HepG2 (cell line): ENCODE measurements around the gene ZNF74. TPM values are rescaled to one million over a fixed set of nuclear protein-coding genes. Genes with fewer than 3 reads are reported as not detected.
"Not testable (repeated sequence)": the region's sequence is repeated elsewhere in the genome, so short reads cannot be mapped to it uniquely, and the experiment has no call there.

ENCODE experiments used
- ATAC-seq: fragments of 200-7000 bp; cut with Tn5 transposase; 3 replicates; pipeline ENCODE4 v1.9.1; 2020; ENCODE audit warnings: mild to moderate bottlenecking, moderate library complexity
- BruUV-seq: library from RNA; stranded (reverse); fragments of 400-500 nt; replicated peaks from 2 replicates; lab custom pipeline; 2021; lab: Mats Ljungman, UMichigan
- CTCF ChIA-PET: fragments of 300-600 bp; formaldehyde crosslinking; extraction: SDS; loops from one replicate; lab custom pipeline; 2021; ENCODE audit warnings: low total read pairs, inconsistent platforms, low intra/inter-chr PET ratio; lab: Yijun Ruan, JAX
- POLR2A ChIA-PET: fragments of 350-600 bp; sonication (Branson Sonifier 250); formaldehyde crosslinking; loops from one replicate; lab custom pipeline; 2020; ENCODE audit warnings: antibody characterized with exemption, inconsistent platforms; lab: Yijun Ruan, JAX
- DNase-seq: peaks from one replicate; pipeline ENCODE4 v3.0.0-alpha.2; 2015; ENCODE audit warnings: low spot score
- FAIRE-seq: peaks from 3 replicates; lab custom pipeline; 2011; peaks lifted over from hg19 to GRCh38; lab: Jason Lieb, UNC
- H2AFZ ChIP-seq: one replicate; pipeline ENCODE4 v1.6.1; 2011; ENCODE audit warnings: low read length, inconsistent platforms
- H3K27ac ChIP-seq: fragments of 300-600 bp; 3 replicates; pipeline ENCODE4 v1.8.0; 2011; ENCODE audit warnings: mixed run types, mild to moderate bottlenecking, mixed read lengths, low read length, inconsistent platforms; ENCODE audit not compliant: insufficient read depth; ENCODE audit errors: extremely low read length
- H3K27me3 ChIP-seq, 2 experiments: fragments of 200-600 bp in 1 of 2; 2 replicates in 1 of 2; 3 replicates in 1 of 2; pipeline versions ENCODE4 v1.6.0 to v1.8.0; 2011; ENCODE audit warnings: low read length in 2 of 2, mild to moderate bottlenecking in 2 of 2, moderate library complexity in 2 of 2, inconsistent platforms in 1 of 2; ENCODE audit not compliant: insufficient read depth in 2 of 2, control insufficient read depth in 1 of 2
- H3K36me3 ChIP-seq, 2 experiments: fragments of 200-600 bp in 1 of 2; replicated peaks in 1 of 2; 2 replicates in 1 of 2; 3 replicates in 1 of 2; pipeline versions ENCODE4 v1.5.1 to v1.8.0; 2011; ENCODE audit warnings: low read length in 2 of 2, inconsistent platforms in 1 of 2; ENCODE audit not compliant: insufficient read depth in 2 of 2, control insufficient read depth in 1 of 2
- H3K4me1 ChIP-seq: 2 replicates; pipeline ENCODE4 v1.5.1; 2012; ENCODE audit warnings: low read length, inconsistent platforms; ENCODE audit not compliant: insufficient read depth
- H3K4me2 ChIP-seq: 2 replicates; pipeline ENCODE4 v1.6.0; 2011; ENCODE audit warnings: low read depth, low read length, inconsistent platforms
- H3K4me3 ChIP-seq, 3 experiments: fragments of 200-600 bp in 1 of 3; sonication (generic), shearing (Covaris generic) in 1 of 3; replicated peaks in 1 of 3; 2 replicates each; pipeline ENCODE4 v1.5.1; 2011 to 2016; ENCODE audit warnings: low read length in 3 of 3, inconsistent platforms in 2 of 3, low read depth in 2 of 3, mild to moderate bottlenecking in 2 of 3, control low read depth in 1 of 3, mixed read lengths in 1 of 3; ENCODE audit not compliant: insufficient read depth in 1 of 3
- H3K79me2 ChIP-seq: one replicate; pipeline ENCODE4 v1.6.1; 2011; ENCODE audit warnings: low read length, inconsistent platforms; ENCODE audit not compliant: insufficient read depth
- H3K9ac ChIP-seq: 2 replicates; pipeline ENCODE4 v1.6.0; 2011; ENCODE audit warnings: mild to moderate bottlenecking, low read depth, low read length, inconsistent platforms; ENCODE audit not compliant: insufficient read depth
- H3K9me3 ChIP-seq: 2 replicates; pipeline ENCODE4 v1.5.1; 2012; ENCODE audit warnings: mild to moderate bottlenecking, low read length
- H4K20me1 ChIP-seq: 2 replicates; pipeline ENCODE4 v1.6.0; 2011; ENCODE audit warnings: inconsistent platforms, mild to moderate bottlenecking, low read length, moderate library complexity; ENCODE audit not compliant: insufficient read depth
- DNMT1 ChIP-seq: sonication (generic); formaldehyde crosslinking; IDR thresholded peaks from 2 replicates; pipeline ENCODE4 v1.5.1; 2020; ENCODE audit warnings: mild to moderate bottlenecking, missing genetic modification reagents
- TBX3 ChIP-seq: fragments of 450-650 bp; IDR thresholded peaks from 2 replicates; pipeline ENCODE4 v1.6.1; 2017; ENCODE audit warnings: antibody characterized with exemption, mild to moderate bottlenecking, inconsistent platforms, borderline replicate concordance
- WGBS: methylation state at CpG from one replicate; pipeline ENCODE4 v1.1.6; 2017; ENCODE audit warnings: low lambda C conversion rate; 5-methylcytosine and 5-hydroxymethylcytosine counted together
- in situ Hi-C: cut with HindIII; loops from 2 replicates; pipeline ENCODE4 v1.10.0; 2017; ENCODE audit warnings: low pct_unique_long_range_greater_than_20kb; ENCODE audit not compliant: extremely low pct_ligation_motif_present
- intact Hi-C: fragments of 100-400 bp; cut with micrococcal nuclease; formaldehyde crosslinking; loops from one replicate; pipeline ENCODE4 v1.10.0; 2022; ENCODE audit not compliant: unreplicated experiment
- polyA plus RNA-seq, 8 experiments: library from polyadenylated mRNA; depleted of rRNA in 3 of 8; stranded (reverse) in 7 of 8; unstranded in 1 of 8; fragments of >200 nt; fragmentation: Illumina TruSeq in 4 of 8; extraction: Trizol in 4 of 8; gene quantifications; 2 replicates each; pipeline versions ENCODE4 v1.2.1 to v1.2.3, GENCODE V29; 2011 to 2016; ENCODE audit warnings: low read depth in 4 of 8, missing spikeins in 1 of 8, mixed read lengths in 1 of 8; ENCODE audit not compliant: insufficient read depth in 1 of 8
- total RNA-seq, 5 experiments: library from RNA; depleted of rRNA; stranded (reverse); fragments of >200 nt; fragmentation: Illumina TruSeq; extraction: Trizol; gene quantifications; 2 replicates each; pipeline ENCODE4 v1.2.3, GENCODE V29; 2016; ENCODE audit warnings: low read depth in 1 of 5

Gene ZNF74
- total and polyA plus RNA-seq, 2 of the 13 experiments (the other 11 are each of a cell fraction or from before 2014, with no cell fraction given): 6.3 to 9.1 TPM

DNA sequence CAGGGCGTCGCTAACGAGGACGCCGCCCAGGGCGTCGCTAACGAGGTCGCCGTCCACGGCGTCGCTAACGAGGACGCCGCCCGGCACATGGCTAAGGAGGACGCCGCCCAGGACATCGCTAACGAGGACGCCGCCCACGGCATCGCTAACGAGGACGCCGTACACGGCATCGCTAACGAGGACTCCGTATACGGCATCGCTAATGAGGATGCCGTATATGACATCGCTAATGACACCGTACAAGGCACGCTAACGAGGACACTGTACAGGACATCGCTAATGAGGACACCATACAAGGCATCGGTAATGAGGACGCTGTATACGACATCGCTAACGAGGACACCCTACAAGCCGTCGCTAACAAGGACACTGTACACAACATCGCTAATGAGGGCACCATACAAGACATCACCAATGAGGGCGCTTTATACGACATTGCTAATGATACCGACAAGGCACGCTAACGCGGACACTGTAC lies 32.2 kb upstream of the ZNF74 start:
- H3K9me3 ChIP-seq, H3K4me3 ChIP-seq, H3K4me1 ChIP-seq, H4K20me1 ChIP-seq, intact Hi-C loops, H3K36me3 ChIP-seq, DNase-seq, H3K79me2 ChIP-seq, H3K9ac ChIP-seq, ATAC-seq, in situ Hi-C loops, H3K27ac ChIP-seq, POLR2A ChIA-PET, H2AFZ ChIP-seq, BruUV-seq, CTCF ChIA-PET, FAIRE-seq, H3K27me3 ChIP-seq, H3K4me2 ChIP-seq: not testable (repeated sequence)
- 96% methylated on average over 54 of the region's 54 CpGs for WGBS
- TF ChIP-seq TBX3 (peak; percentile 33; the same call in 1 of the 2 replicates), DNMT1 (CRISPR knock-in tag) (0 out of 2 replicates have a peak, but pooled peaks have one; percentile 49)

DNA sequence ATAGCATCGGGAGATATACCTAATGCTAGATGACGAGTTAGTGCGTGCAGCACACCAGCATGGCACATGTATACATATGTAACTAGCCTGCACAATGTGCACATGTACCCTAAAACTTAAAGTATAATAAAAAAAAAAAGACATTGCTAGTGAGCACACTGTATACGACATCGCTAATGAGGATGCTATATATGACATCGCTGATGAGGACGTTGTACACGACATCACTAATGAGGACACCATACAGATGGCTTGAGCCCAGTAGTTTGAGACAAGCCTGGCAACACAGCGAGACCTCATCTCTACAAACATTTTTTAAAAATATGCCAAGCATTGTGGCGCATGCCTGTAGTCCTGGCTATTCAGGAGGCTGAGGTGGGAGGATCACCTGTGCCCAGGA lies 31.5 kb upstream of the ZNF74 start:
- intact Hi-C loops, H3K27me3 ChIP-seq, H3K27ac ChIP-seq, CTCF ChIA-PET, H3K79me2 ChIP-seq, H4K20me1 ChIP-seq, H3K36me3 ChIP-seq, FAIRE-seq, H3K4me1 ChIP-seq, H3K4me3 ChIP-seq, H2AFZ ChIP-seq, ATAC-seq, DNase-seq, in situ Hi-C loops, H3K9ac ChIP-seq, POLR2A ChIA-PET, H3K4me2 ChIP-seq, BruUV-seq, H3K9me3 ChIP-seq: not testable (repeated sequence)
- 80% methylated on average over 10 of the region's 10 CpGs for WGBS

DNA sequence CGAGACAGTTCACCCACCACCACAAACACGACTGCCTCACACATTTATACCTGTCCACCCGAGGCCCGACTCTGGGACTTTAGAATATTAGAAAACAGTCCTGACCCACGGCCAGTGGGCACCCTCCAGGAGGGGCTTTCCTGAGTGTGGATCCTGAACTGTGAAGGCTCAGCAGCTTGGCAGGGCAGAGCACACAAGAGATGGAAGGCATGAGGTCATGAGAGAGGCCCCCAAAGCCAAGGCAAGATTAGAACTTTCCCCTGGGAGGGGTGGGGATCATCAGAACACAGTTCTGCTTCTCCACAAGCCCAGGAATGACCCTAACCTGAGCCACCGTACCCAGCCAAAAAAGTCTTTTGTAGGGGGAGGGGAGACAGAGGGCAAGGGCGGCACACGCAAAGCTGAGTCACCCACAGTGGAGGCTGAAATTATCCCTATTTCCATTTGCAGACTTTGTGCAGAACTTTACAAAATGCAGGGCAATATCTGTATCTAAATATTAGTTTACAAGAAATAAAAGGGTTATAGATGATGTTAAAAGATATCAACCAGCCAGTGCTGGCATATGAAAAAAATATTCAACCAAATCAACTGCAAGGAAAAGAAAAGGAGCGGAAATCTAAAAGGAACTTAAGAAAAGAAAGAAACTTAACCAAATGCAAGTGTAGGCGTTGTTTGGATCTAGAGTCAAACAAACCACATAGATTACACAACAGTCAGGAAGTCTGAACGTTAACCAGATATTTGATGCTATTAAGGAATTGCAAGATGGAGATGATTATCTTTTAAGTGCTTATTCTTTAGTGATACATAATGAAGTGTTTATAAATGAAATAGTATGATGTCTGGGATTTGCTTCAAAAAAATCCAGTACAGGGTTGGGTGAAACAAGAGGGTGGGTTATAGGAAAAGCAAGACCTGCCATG lies 29.4 kb upstream of the ZNF74 start:
- intact Hi-C loops, in situ Hi-C loops, H3K27me3 ChIP-seq, ATAC-seq, FAIRE-seq, H4K20me1 ChIP-seq, BruUV-seq, CTCF ChIA-PET, H3K27ac ChIP-seq, POLR2A ChIA-PET, H3K4me1 ChIP-seq, H3K4me2 ChIP-seq, H3K9ac ChIP-seq, DNase-seq, H3K4me3 ChIP-seq, H2AFZ ChIP-seq, H3K9me3 ChIP-seq, H3K79me2 ChIP-seq, H3K36me3 ChIP-seq: not testable (repeated sequence)
- 25% methylated on average over 11 of the region's 11 CpGs for WGBS

DNA sequence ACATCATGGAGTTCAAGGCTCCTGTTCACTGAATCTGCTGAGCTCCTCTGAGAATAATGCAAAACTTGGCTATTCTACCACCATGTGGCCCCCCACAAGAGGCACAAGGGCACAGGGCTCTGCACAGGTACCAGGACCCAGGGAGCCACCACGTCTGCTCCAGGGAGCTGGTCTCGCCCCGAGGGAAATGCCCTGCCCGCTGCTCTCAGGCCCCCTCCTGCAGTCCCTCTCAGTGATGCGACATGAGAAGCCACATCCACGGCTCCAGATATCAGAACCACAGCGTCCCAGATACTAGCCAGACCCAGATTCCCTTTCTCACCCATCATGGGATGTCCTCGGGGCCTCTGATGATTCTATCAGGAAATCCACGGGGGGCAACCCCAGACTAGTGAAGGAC lies 27.1 kb upstream of the ZNF74 start:
- WGBS: 7% methylated on average over 6 of the region's 9 CpGs

More for the DNA sequence above, 27.1 kb upstream of the ZNF74 start:
- H3K4me1 ChIP-seq, H3K79me2 ChIP-seq, H3K27me3 ChIP-seq, intact Hi-C loops, ATAC-seq, POLR2A ChIA-PET, H3K9me3 ChIP-seq, H3K4me3 ChIP-seq, BruUV-seq, H3K36me3 ChIP-seq, in situ Hi-C loops, H3K4me2 ChIP-seq, H3K27ac ChIP-seq, H2AFZ ChIP-seq, H4K20me1 ChIP-seq, FAIRE-seq, CTCF ChIA-PET, H3K9ac ChIP-seq, DNase-seq: not testable (repeated sequence)
